Mucosa of rectum (tissue), 2 donors: Measurements from ENCODE around the gene SHISA2.

Source experiments
- H3K27ac ChIP-seq, 2 donors: one replicate each; pipeline ENCODE4 v1.7.0; 2013; ENCODE audit warnings: inconsistent platforms in 2 of 2, low read depth in 2 of 2, low read length in 2 of 2
- H3K27me3 ChIP-seq, 2 donors: one replicate each; pipeline ENCODE4 v1.7.0; 2013; ENCODE audit warnings: low read length in 2 of 2; ENCODE audit not compliant: control insufficient read depth in 2 of 2, insufficient read depth in 2 of 2
- H3K36me3 ChIP-seq, 2 donors: one replicate each; pipeline ENCODE4 v1.7.0; 2013; ENCODE audit warnings: low read length in 2 of 2; ENCODE audit not compliant: control insufficient read depth in 2 of 2, insufficient read depth in 2 of 2
- H3K4me1 ChIP-seq, 2 donors: one replicate each; pipeline ENCODE4 v1.7.0; 2013; ENCODE audit warnings: low read length in 2 of 2, mild to moderate bottlenecking in 1 of 2; ENCODE audit not compliant: control insufficient read depth in 2 of 2, insufficient read depth in 2 of 2
- H3K4me3 ChIP-seq, 2 donors: one replicate each; pipeline ENCODE4 v1.7.0; 2013; ENCODE audit warnings: low read length in 2 of 2
- H3K9ac ChIP-seq, 2 donors: one replicate each; pipeline ENCODE4 v1.7.0; 2013; ENCODE audit warnings: low read length in 2 of 2, low read depth in 1 of 2, mild to moderate bottlenecking in 1 of 2
- H3K9me3 ChIP-seq, 2 donors: one replicate each; pipeline ENCODE4 v1.7.0; 2013; ENCODE audit warnings: low read length in 2 of 2; ENCODE audit not compliant: control insufficient read depth in 2 of 2
- donor health status: healthy.
- donor health status: Normal muscosa, but diverticular disease.

The SHISA2 gene

GRCh38 chr13:26021516-26021915 lies 30.3 kb downstream of the SHISA2 start:
- Histone ChIP-seq H3K27ac (no peak overlapping the region), H3K9me3 (no peaks in the 10 kb centered on the region), H3K27me3 (peaks cover 0 to 5% of the 10 kb centered on the region in 2 donors), H3K9ac (no peak overlapping the region), H3K4me1 (no peaks in the 10 kb centered on the region), H3K36me3 (no peaks in the 10 kb centered on the region), H3K4me3 (no peak overlapping the region)

- Histone ChIP-seq H3K27ac (no peak overlapping the region), H3K27me3 (peaks cover 2 to 5% of the 10 kb centered on the region in 2 donors), H3K9ac (no peak overlapping the region), H3K36me3 (no peaks in the 10 kb centered on the region), H3K4me1 (no peaks in the 10 kb centered on the region), H3K9me3 (no peaks in the 10 kb centered on the region), H3K4me3 (no peak overlapping the region)
Observed at GRCh38 chr13:26020891-26021290, 30.9 kb downstream of the SHISA2 start.

- H3K4me1 ChIP-seq, result no peaks in the 10 kb centered on the region
- H3K4me3 ChIP-seq, result no peak overlapping the region
- H3K9me3 ChIP-seq, result no peaks in the 10 kb centered on the region
- no peaks in the 10 kb centered on the region for H3K36me3 ChIP-seq
- H3K9ac ChIP-seq, result no peak overlapping the region
- H3K27ac ChIP-seq, result no peak overlapping the region
- peaks cover 2 to 3% of the 10 kb centered on the region in 2 donors for H3K27me3 ChIP-seq
Observed at GRCh38 chr13:26019881-26020870, 31.6 kb downstream of the SHISA2 start.

- no peak overlapping the region for H3K27ac ChIP-seq
- H3K27me3 ChIP-seq, result peaks cover 2% of the 10 kb centered on the region in 2 donors
- H3K36me3 ChIP-seq, result no peaks in the 10 kb centered on the region
- no peak overlapping the region for H3K9ac ChIP-seq
- no peak overlapping the region for H3K4me3 ChIP-seq
- H3K9me3 ChIP-seq, result no peaks in the 10 kb centered on the region
- no peaks in the 10 kb centered on the region for H3K4me1 ChIP-seq
Observed at GRCh38 chr13:26019251-26019650, 32.6 kb downstream of the SHISA2 start.

GRCh38 chr13:26017932-26018665 lies 33.7 kb downstream of the SHISA2 start:
- H3K4me3 ChIP-seq, result no peak overlapping the region
- H3K4me1 ChIP-seq, result no peaks in the 10 kb centered on the region
- no peaks in the 10 kb centered on the region for H3K9me3 ChIP-seq
- no peak overlapping the region for H3K27ac ChIP-seq
- H3K27me3 ChIP-seq, result peaks cover 2% of the 10 kb centered on the region in 2 donors
- H3K36me3 ChIP-seq, result no peaks in the 10 kb centered on the region
- no peak overlapping the region for H3K9ac ChIP-seq

- Histone ChIP-seq H3K9ac (no peak overlapping the region), H3K27me3 (peaks cover 0 to 2% of the 10 kb centered on the region in 2 donors), H3K4me3 (no peak overlapping the region), H3K4me1 (no peaks in the 10 kb centered on the region), H3K36me3 (no peaks in the 10 kb centered on the region), H3K27ac (no peak overlapping the region), H3K9me3 (no peaks in the 10 kb centered on the region)
Observed at GRCh38 chr13:26017196-26017921, 34.5 kb downstream of the SHISA2 start.

GRCh38 chr13:26016189-26016588 lies 35.6 kb downstream of the SHISA2 start:
- H3K27me3 ChIP-seq, result peaks cover 0 to 2% of the 10 kb centered on the region in 2 donors

GRCh38 chr13:26015271-26016125 lies 36.3 kb downstream of the SHISA2 start:
- Histone ChIP-seq H3K9me3 (no peaks in the 10 kb centered on the region), H3K4me3 (no peak overlapping the region), H3K27me3 (peaks cover 0 to 2% of the 10 kb centered on the region in 2 donors), H3K27ac (no peak overlapping the region), H3K36me3 (no peaks in the 10 kb centered on the region), H3K4me1 (no peaks in the 10 kb centered on the region), H3K9ac (no peak overlapping the region)

More at GRCh38 chr13:26016189-26016588, 35.6 kb downstream of the SHISA2 start:
- H3K4me1 ChIP-seq, result no peaks in the 10 kb centered on the region
- no peak overlapping the region for H3K27ac ChIP-seq
- H3K4me3 ChIP-seq, result no peak overlapping the region
- H3K9me3 ChIP-seq, result no peaks in the 10 kb centered on the region
- no peaks in the 10 kb centered on the region for H3K36me3 ChIP-seq
- no peak overlapping the region for H3K9ac ChIP-seq

GRCh38 chr13:26012995-26013394 lies 38.8 kb downstream of the SHISA2 start:
- Histone ChIP-seq H3K36me3 (no peaks in the 10 kb centered on the region), H3K4me1 (no peaks in the 10 kb centered on the region), H3K27ac (no peak overlapping the region), H3K4me3 (no peak overlapping the region), H3K9ac (no peak overlapping the region), H3K27me3 (peaks cover 0 to 2% of the 10 kb centered on the region in 2 donors), H3K9me3 (no peaks in the 10 kb centered on the region)
